ENCODE results near the gene GJA10. TPM values are rescaled to one million over a fixed set of nuclear protein-coding genes. Genes with fewer than 3 reads are reported as not detected.

The GJA10 gene
- polyA plus RNA-seq, 1 of the 3 experiments (the other 2 are of a cell fraction), result not detected

GRCh38 chr6:89917801-89918366, 23.6 kb downstream of the GJA10 start:
- Histone ChIP-seq H4K20me1 (ENCODE audit: insufficient read depth) (no peaks in the 10 kb centered on the region), H3K4me2 (no peak overlapping the region), H3K4me1 (ENCODE audit: control insufficient read depth in 1 of 2, insufficient read depth in 2 of 2, low read depth in 1 of 2, low read length in 1 of 2) (no peaks in the 10 kb centered on the region), H3K27me3 (ENCODE audit: insufficient read depth) (no peaks in the 10 kb centered on the region), H3K79me2 (ENCODE audit: insufficient read depth) (no peaks in the 10 kb centered on the region), H3K9ac (no peak overlapping the region), H3K36me3 (replicated peaks in 1 of 2; ENCODE audit: control insufficient read depth in 1 of 2, insufficient read depth in 2 of 2, low read length in 1 of 2) (no peaks in the 10 kb centered on the region), H2AFZ (ENCODE audit: low read depth) (no peak overlapping the region), H3K27ac (ENCODE audit: low read depth in 2 of 2, low read length in 1 of 2) (no peak overlapping the region), H3K9me3 (no peaks in the 10 kb centered on the region), H3K4me3 (ENCODE audit: low read depth in 2 of 2, low read length in 1 of 2) (no peak overlapping the region), H3F3A (replicated peaks; ENCODE audit: insufficient read depth) (no peaks in the 10 kb centered on the region), H3K9me2 (no peaks in the 10 kb centered on the region)
- no CpG with 5 or more reads among the region's 3 CpGs for WGBS (ENCODE audit: low lambda C conversion rate)
- no peak for DNase-seq
- POLR2A ChIA-PET, result no interaction called here
- no peak for TF ChIP-seq MXI1 (IDR thresholded peaks at IDR 0.05; ENCODE audit: low read depth, low read length)
- no peak for TF ChIP-seq TAF1 (IDR thresholded peaks at IDR 0.05; ENCODE audit: borderline replicate concordance, low read depth, low read length)
- no peak for TF ChIP-seq RCOR1 (IDR thresholded peaks at IDR 0.05; ENCODE audit: low read length)
- TF ChIP-seq EZH2phosphoT487 (IDR thresholded peaks at IDR 0.05; ENCODE audit: borderline replicate concordance, low read depth), result no peak
- TF ChIP-seq NFIC (IDR thresholded peaks at IDR 0.05; ENCODE audit: borderline replicate concordance), result no peak
- CTCF ChIA-PET, result interaction anchor here (1.0 kb wide), 1 partner anchor 23 kb away, joined by 4 read pairs; no protein-coding TSS in a partner anchor

DNA sequence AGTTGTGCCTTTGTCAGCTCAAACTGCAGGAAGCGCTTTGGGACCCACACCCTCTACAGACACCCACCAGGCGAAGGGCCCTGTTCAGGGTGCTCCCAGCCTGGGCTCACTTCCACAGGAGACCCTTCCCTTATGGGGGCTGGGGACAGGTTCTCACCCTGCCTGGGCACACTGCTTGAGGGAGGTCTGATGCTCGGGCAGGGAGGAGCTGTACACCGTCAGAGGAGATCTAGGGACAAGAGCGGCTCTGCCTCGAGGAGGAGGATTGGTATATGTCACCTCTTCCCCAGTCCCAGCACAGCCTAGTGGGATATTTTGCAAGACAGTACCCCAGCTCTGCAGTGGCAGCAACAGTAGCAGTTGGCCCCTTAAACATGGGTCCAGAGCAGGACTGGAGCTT, 26.9 kb downstream of the GJA10 start:
- Histone ChIP-seq H3F3A (replicated peaks; ENCODE audit: insufficient read depth) (no peaks in the 10 kb centered on the region), H3K4me1 (ENCODE audit: control insufficient read depth in 1 of 2, insufficient read depth in 2 of 2, low read depth in 1 of 2, low read length in 1 of 2) (no peaks in the 10 kb centered on the region), H3K79me2 (ENCODE audit: insufficient read depth) (no peaks in the 10 kb centered on the region), H3K9me2 (no peaks in the 10 kb centered on the region), H3K9me3 (no peaks in the 10 kb centered on the region), H3K9ac (no peak overlapping the region), H2AFZ (ENCODE audit: low read depth) (no peak overlapping the region), H3K4me3 (ENCODE audit: low read depth in 2 of 2, low read length in 1 of 2) (no peak overlapping the region), H3K27ac (ENCODE audit: low read depth in 2 of 2, low read length in 1 of 2) (no peak overlapping the region), H3K36me3 (replicated peaks in 1 of 2; ENCODE audit: control insufficient read depth in 1 of 2, insufficient read depth in 2 of 2, low read length in 1 of 2) (no peaks in the 10 kb centered on the region), H3K4me2 (no peak overlapping the region), H3K27me3 (ENCODE audit: insufficient read depth) (no peaks in the 10 kb centered on the region), H4K20me1 (ENCODE audit: insufficient read depth) (no peaks in the 10 kb centered on the region)
- WGBS (ENCODE audit: low lambda C conversion rate), result 67% methylated on average over 4 of the region's 6 CpGs
- TF ChIP-seq, protein P1, sequence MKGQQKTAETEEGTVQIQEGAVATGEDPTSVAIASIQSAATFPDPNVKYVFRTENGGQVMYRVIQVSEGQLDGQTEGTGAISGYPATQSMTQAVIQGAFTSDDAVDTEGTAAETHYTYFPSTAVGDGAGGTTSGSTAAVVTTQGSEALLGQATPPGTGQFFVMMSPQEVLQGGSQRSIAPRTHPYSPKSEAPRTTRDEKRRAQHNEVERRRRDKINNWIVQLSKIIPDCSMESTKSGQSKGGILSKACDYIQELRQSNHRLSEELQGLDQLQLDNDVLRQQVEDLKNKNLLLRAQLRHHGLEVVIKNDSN (IDR thresholded peaks at IDR 0.05; ENCODE audit: borderline replicate concordance, low read depth), result no peak
- TF ChIP-seq FOSL2 (IDR thresholded peaks at IDR 0.05; ENCODE audit: borderline replicate concordance, low read depth) (no peak), NRF1 (IDR thresholded peaks at IDR 0.05; ENCODE audit: low read depth, low read length) (no peak), RXRA (IDR thresholded peaks at IDR 0.05; ENCODE audit: borderline replicate concordance, low read depth) (no peak), JUND (IDR thresholded peaks at IDR 0.05) (no peak), GATA2 (CRISPR knock-in tag; IDR thresholded peaks at IDR 0.05) (no peak), EP300 (IDR thresholded peaks at IDR 0.05; ENCODE audit: borderline replicate concordance in 1 of 2, low read depth in 1 of 2, low read length in 1 of 2) (no peak), MEF2A (IDR thresholded peaks at IDR 0.05; ENCODE audit: borderline replicate concordance, low read depth) (no peak), TEAD4 (IDR thresholded peaks at IDR 0.05; ENCODE audit: borderline replicate concordance, insufficient read depth) (no peak), FOXJ3 (CRISPR knock-in tag; IDR thresholded peaks at IDR 0.05) (no peak), YY1 (IDR thresholded peaks at IDR 0.05; ENCODE audit: low read depth) (no peak), GABPA (IDR thresholded peaks at IDR 0.05; ENCODE audit: low read depth) (no peak)
- TF ChIP-seq, protein P2, sequence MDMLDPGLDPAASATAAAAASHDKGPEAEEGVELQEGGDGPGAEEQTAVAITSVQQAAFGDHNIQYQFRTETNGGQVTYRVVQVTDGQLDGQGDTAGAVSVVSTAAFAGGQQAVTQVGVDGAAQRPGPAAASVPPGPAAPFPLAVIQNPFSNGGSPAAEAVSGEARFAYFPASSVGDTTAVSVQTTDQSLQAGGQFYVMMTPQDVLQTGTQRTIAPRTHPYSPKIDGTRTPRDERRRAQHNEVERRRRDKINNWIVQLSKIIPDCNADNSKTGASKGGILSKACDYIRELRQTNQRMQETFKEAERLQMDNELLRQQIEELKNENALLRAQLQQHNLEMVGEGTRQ (IDR thresholded peaks at IDR 0.05; ENCODE audit: borderline replicate concordance, low read depth, low read length), result no peak
- CTCF ChIA-PET, result interaction anchor here (2.5 kb wide), 1 partner anchor 19 kb away, joined by 10 read pairs; no protein-coding TSS in a partner anchor
- DNase-seq, result no peak
- POLR2A ChIA-PET, result interaction anchor here (0.6 kb wide), 1 partner anchor 33 kb away, joined by 5 read pairs; no protein-coding TSS in a partner anchor
